SK-N-SH treated with all-trans-retinoic acid at 6 μM for 48 hours (cell line): ENCODE measurements around the gene PEX11G.

Source experiments
- ATAC-seq: fragments of 200-7000 bp; cut with Tn5 transposase; 3 replicates; pipeline ENCODE4 v1.9.1; 2020; ENCODE audit warnings: mild to moderate bottlenecking, moderate library complexity
- ARNTL ChIP-seq: fragments of 450-650 bp; formaldehyde crosslinking; IDR thresholded peaks from 2 replicates; pipeline ENCODE4 v1.5.0; 2020; ENCODE audit warnings: low read depth, mild to moderate bottlenecking, moderate library complexity, borderline replicate concordance
- BACH2 ChIP-seq: fragments of 250-450 bp; sonication (Bioruptor Pico); IDR thresholded peaks from 2 replicates; pipeline ENCODE4 v1.9.0; 2021; ENCODE audit warnings: mild to moderate bottlenecking, borderline replicate concordance
- CSDC2 ChIP-seq: fragments of 250-450 bp; sonication (Bioruptor Pico); IDR thresholded peaks from 2 replicates; pipeline ENCODE4 v1.5.0; 2020; ENCODE audit warnings: mild to moderate bottlenecking, moderate library complexity
- ESRRG ChIP-seq: fragments of 250-450 bp; sonication (Bioruptor Pico); IDR thresholded peaks from 2 replicates; pipeline ENCODE4 v1.6.1; 2021; ENCODE audit warnings: mild to moderate bottlenecking
- GLIS3 ChIP-seq: fragments of 250-450 bp; sonication (Bioruptor Pico); IDR thresholded peaks from 2 replicates; pipeline ENCODE4 v1.5.0; 2020; ENCODE audit warnings: mild to moderate bottlenecking, moderate library complexity
- ISL1 ChIP-seq: fragments of 250-450 bp; sonication (Bioruptor Pico); IDR thresholded peaks from 2 replicates; pipeline ENCODE4 v2.1.2; 2022; ENCODE audit warnings: mild to moderate bottlenecking, moderate library complexity
- OSR1 ChIP-seq: fragments of 250-450 bp; sonication (Bioruptor Pico); IDR thresholded peaks from 2 replicates; pipeline ENCODE4 v1.8.0; 2022; ENCODE audit warnings: moderate library complexity, mild to moderate bottlenecking, inconsistent platforms
- RARB ChIP-seq: fragments of 250-450 bp; sonication (Bioruptor Pico); IDR thresholded peaks from 2 replicates; pipeline ENCODE4 v1.8.0; 2021; ENCODE audit warnings: mild to moderate bottlenecking, moderate library complexity
- SNAI2 ChIP-seq: fragments of 250-450 bp; sonication (Bioruptor Pico); IDR thresholded peaks from 2 replicates; pipeline ENCODE4 v1.5.0; 2020; ENCODE audit warnings: mild to moderate bottlenecking, moderate library complexity
- TCF4 ChIP-seq: fragments of 250-450 bp; sonication (Bioruptor Pico); IDR thresholded peaks from 2 replicates; pipeline ENCODE4 v1.8.0; 2021; ENCODE audit warnings: mild to moderate bottlenecking, moderate library complexity, borderline replicate concordance
- TOX ChIP-seq: fragments of 250-450 bp; sonication (Bioruptor Pico); IDR thresholded peaks from 2 replicates; pipeline ENCODE4 v1.8.0; 2021; ENCODE audit warnings: mild to moderate bottlenecking, moderate library complexity, borderline replicate concordance
- ZC3H10 ChIP-seq: fragments of 250-450 bp; sonication (Bioruptor Pico); IDR thresholded peaks from 2 replicates; pipeline ENCODE4 v1.5.1; 2021; ENCODE audit warnings: mild to moderate bottlenecking, moderate library complexity
- ZFP3 ChIP-seq: fragments of 250-450 bp; sonication (Bioruptor Pico); IDR thresholded peaks from 2 replicates; pipeline ENCODE4 v1.5.0; 2020; ENCODE audit warnings: mild to moderate bottlenecking, moderate library complexity
- ZFP30 ChIP-seq: fragments of 450-650 bp; formaldehyde crosslinking; IDR thresholded peaks from 2 replicates; pipeline ENCODE4 v1.5.0; 2022; ENCODE audit warnings: mild to moderate bottlenecking, moderate library complexity
- ZNF565 ChIP-seq: fragments of 450-650 bp; formaldehyde crosslinking; conservative IDR thresholded peaks from 2 replicates; pipeline ENCODE4 v1.5.0; 2020; ENCODE audit warnings: low read depth, mild to moderate bottlenecking, moderate library complexity
- ZNF70 ChIP-seq: fragments of 450-650 bp; formaldehyde crosslinking; IDR thresholded peaks from 2 replicates; pipeline ENCODE4 v1.5.0; 2020; ENCODE audit warnings: mild to moderate bottlenecking, moderate library complexity
- ZNF8 ChIP-seq: fragments of 450-650 bp; formaldehyde crosslinking; IDR thresholded peaks from 2 replicates; pipeline ENCODE4 v1.5.0; 2020; ENCODE audit warnings: mild to moderate bottlenecking, moderate library complexity
- TF ChIP-seq, protein P1 (sequence below): fragments of 250-450 bp; sonication (Bioruptor Pico); IDR thresholded peaks from 2 replicates; pipeline ENCODE4 v1.5.1; 2020; ENCODE audit warnings: low read depth, mild to moderate bottlenecking, moderate library complexity
- TF ChIP-seq, protein P2 (sequence below): fragments of 250-450 bp; sonication (Bioruptor Pico); IDR thresholded peaks from 2 replicates; pipeline ENCODE4 v1.8.0; 2020; ENCODE audit warnings: mild to moderate bottlenecking, moderate library complexity, borderline replicate concordance
- TF ChIP-seq, protein P3 (sequence below): fragments of 250-450 bp; sonication (Bioruptor Pico); IDR thresholded peaks from 2 replicates; pipeline ENCODE4 v1.8.0; 2021; ENCODE audit warnings: low read depth, mild to moderate bottlenecking, moderate library complexity, borderline replicate concordance
- TF ChIP-seq, protein P4 (sequence below): fragments of 250-450 bp; sonication (Bioruptor Pico); IDR thresholded peaks from 2 replicates; pipeline ENCODE4 v1.5.0; 2020; ENCODE audit warnings: mild to moderate bottlenecking, moderate library complexity

The PEX11G gene

DNA sequence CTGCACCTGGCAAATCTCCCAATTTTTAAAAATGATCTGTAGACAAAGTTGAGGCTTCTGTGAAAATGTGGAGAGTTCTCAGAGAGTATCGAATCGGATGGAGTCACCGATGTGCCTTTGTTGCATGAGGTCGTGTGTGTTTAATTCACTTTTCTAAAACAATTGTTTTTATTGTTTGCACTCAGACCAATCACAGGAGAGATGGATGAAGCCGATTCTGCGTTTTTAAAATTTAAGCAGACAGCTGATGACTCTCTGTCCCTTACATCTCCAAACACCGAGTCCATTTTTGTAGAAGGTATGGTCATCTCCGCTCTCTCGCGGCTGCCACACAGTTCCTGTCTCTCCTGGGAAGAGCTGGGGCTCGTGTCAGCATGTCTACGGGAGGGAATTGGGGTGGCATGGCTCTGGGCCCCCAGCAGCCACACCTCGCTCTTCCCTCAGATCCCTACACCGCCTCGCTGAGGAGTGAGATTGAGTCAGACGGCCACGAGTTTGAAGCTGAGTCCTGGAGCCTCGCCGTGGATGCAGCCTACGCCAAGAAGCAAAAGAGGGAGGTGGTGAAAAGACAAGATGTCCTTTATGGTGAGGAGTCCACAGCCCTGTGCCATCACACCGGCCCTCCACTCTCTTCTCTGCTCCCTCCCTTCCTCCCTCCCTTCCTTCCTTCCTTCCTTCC, 47.2 kb downstream of the PEX11G start:
- no peak for TF ChIP-seq ESRRG
- TF ChIP-seq, protein P1, sequence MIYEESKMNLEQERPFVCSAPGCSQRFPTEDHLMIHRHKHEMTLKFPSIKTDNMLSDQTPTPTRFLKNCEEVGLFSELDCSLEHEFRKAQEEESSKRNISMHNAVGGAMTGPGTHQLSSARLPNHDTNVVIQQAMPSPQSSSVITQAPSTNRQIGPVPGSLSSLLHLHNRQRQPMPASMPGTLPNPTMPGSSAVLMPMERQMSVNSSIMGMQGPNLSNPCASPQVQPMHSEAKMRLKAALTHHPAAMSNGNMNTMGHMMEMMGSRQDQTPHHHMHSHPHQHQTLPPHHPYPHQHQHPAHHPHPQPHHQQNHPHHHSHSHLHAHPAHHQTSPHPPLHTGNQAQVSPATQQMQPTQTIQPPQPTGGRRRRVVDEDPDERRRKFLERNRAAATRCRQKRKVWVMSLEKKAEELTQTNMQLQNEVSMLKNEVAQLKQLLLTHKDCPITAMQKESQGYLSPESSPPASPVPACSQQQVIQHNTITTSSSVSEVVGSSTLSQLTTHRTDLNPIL (CRISPR knock-in tag) = no peak
- no peak for TF ChIP-seq OSR1 (CRISPR knock-in tag)
- no peak for TF ChIP-seq ARNTL
- no peak for TF ChIP-seq GLIS3
- TF ChIP-seq, protein P2, sequence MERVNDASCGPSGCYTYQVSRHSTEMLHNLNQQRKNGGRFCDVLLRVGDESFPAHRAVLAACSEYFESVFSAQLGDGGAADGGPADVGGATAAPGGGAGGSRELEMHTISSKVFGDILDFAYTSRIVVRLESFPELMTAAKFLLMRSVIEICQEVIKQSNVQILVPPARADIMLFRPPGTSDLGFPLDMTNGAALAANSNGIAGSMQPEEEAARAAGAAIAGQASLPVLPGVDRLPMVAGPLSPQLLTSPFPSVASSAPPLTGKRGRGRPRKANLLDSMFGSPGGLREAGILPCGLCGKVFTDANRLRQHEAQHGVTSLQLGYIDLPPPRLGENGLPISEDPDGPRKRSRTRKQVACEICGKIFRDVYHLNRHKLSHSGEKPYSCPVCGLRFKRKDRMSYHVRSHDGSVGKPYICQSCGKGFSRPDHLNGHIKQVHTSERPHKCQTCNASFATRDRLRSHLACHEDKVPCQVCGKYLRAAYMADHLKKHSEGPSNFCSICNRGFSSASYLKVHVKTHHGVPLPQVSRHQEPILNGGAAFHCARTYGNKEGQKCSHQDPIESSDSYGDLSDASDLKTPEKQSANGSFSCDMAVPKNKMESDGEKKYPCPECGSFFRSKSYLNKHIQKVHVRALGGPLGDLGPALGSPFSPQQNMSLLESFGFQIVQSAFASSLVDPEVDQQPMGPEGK = no peak
- TF ChIP-seq, protein P3, sequence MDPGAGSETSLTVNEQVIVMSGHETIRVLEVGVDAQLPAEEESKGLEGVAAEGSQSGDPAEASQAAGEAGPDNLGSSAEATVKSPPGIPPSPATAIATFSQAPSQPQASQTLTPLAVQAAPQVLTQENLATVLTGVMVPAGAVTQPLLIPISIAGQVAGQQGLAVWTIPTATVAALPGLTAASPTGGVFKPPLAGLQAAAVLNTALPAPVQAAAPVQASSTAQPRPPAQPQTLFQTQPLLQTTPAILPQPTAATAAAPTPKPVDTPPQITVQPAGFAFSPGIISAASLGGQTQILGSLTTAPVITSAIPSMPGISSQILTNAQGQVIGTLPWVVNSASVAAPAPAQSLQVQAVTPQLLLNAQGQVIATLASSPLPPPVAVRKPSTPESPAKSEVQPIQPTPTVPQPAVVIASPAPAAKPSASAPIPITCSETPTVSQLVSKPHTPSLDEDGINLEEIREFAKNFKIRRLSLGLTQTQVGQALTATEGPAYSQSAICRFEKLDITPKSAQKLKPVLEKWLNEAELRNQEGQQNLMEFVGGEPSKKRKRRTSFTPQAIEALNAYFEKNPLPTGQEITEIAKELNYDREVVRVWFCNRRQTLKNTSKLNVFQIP (CRISPR knock-in tag) = no peak
- TF ChIP-seq BACH2 = no peak
- TF ChIP-seq ISL1 (CRISPR knock-in tag) = no peak
- no peak for TF ChIP-seq ZNF8 (CRISPR knock-in tag)
- no peak for TF ChIP-seq CSDC2
- no peak for TF ChIP-seq TCF4
- no peak for TF ChIP-seq RARB (CRISPR knock-in tag)
- TF ChIP-seq, protein P4, sequence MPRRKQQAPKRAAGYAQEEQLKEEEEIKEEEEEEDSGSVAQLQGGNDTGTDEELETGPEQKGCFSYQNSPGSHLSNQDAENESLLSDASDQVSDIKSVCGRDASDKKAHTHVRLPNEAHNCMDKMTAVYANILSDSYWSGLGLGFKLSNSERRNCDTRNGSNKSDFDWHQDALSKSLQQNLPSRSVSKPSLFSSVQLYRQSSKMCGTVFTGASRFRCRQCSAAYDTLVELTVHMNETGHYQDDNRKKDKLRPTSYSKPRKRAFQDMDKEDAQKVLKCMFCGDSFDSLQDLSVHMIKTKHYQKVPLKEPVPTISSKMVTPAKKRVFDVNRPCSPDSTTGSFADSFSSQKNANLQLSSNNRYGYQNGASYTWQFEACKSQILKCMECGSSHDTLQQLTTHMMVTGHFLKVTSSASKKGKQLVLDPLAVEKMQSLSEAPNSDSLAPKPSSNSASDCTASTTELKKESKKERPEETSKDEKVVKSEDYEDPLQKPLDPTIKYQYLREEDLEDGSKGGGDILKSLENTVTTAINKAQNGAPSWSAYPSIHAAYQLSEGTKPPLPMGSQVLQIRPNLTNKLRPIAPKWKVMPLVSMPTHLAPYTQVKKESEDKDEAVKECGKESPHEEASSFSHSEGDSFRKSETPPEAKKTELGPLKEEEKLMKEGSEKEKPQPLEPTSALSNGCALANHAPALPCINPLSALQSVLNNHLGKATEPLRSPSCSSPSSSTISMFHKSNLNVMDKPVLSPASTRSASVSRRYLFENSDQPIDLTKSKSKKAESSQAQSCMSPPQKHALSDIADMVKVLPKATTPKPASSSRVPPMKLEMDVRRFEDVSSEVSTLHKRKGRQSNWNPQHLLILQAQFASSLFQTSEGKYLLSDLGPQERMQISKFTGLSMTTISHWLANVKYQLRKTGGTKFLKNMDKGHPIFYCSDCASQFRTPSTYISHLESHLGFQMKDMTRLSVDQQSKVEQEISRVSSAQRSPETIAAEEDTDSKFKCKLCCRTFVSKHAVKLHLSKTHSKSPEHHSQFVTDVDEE (CRISPR knock-in tag) = no peak
- TF ChIP-seq ZFP3 (CRISPR knock-in tag) = no peak
- no peak for TF ChIP-seq ZNF70 (CRISPR knock-in tag)
- TF ChIP-seq TOX (CRISPR knock-in tag) = no peak
- TF ChIP-seq ZNF565 = no peak
- TF ChIP-seq SNAI2 (CRISPR knock-in tag) = no peak
- TF ChIP-seq ZFP30 (CRISPR knock-in tag) = no peak
- TF ChIP-seq, all 23 proteins: peak for 0
- no peak for ATAC-seq

DNA sequence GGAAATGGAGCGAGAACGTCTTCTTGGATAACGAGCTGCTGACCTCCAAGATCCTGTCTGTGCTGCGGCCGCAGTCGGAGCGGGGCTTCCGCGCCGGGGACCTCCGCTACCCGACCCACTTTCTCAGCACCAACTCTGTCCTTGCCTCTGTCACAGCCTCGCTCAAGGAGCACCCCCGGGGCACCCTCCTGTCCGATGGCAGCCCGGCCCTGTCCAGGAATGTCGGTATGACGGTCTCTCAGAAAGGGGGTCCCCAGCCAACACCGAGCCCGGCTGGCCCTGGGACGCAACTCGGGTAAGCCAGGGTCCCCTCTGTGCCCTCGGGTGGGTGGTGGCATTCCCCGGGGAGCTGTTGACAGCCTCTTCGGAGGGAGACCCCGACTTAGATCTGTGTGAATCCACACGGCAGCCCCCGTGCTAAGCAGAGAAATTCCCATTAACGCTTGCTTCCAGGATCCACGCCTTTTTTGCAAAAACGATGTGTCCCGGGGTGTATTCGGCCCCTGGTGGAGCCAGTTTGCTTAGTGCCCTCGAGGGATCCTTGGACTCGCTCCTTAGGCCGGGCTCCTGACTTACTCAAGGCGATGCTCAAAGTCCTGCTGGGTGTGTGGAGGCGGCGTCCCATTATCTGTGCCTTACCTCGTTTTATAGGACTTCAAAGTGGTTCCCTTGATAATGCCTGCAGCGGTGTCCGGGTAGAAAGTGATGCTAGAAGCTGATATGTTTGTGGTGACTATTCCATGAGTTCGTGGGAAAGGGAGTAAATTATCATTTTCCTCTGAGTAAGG, 48.5 kb downstream of the PEX11G start:
- TF ChIP-seq GLIS3 (no peak), ZNF70 (CRISPR knock-in tag) (no peak), ISL1 (CRISPR knock-in tag) (no peak), ZC3H10 (CRISPR knock-in tag) (no peak)
- TF ChIP-seq, protein P2 = no peak
- TF ChIP-seq, protein P4 (CRISPR knock-in tag) = no peak
- ATAC-seq = no peak
